ELF-1 (cell line): ENCODE data around the gene MPP2.
"Not testable (repeated sequence)": the region's sequence is repeated elsewhere in the genome, so short reads cannot be mapped to it uniquely, and the experiment has no call there.

Experiments
- DNase-seq: peaks from one replicate; pipeline ENCODE4 v3.0.0-alpha.2; 2016; ENCODE audit warnings: low read depth, low spot score

MPP2 gene

DNA sequence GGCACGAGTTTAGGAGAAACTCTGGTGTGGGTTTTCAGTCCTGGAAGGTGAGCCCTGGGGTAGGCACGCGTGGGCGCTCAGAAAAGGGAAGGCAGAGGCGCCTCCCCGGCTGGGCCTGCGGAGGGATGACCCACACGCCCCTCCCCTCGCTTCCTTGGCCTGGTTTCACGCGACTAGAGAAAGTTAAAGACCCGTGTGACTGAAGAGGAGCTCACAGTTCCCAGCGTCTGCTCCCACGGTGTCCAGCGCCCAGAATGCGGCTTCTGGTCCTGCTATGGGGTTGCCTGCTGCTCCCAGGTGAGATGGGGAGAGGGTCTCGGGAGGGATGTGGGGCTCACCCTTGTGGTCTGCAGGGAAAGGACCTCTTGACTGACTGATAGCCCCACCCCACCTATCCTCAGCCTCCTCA lies 60.4 kb downstream of the MPP2 start, which contains the start of gene CD300LG:
Gene CD300LG, plus strand, starts transcription at position 214 of the 409 bp plus-strand sequence. Its CDS starts 41 bp downstream, at position 255.
- peak; percentile 22 for DNase-seq

DNA sequence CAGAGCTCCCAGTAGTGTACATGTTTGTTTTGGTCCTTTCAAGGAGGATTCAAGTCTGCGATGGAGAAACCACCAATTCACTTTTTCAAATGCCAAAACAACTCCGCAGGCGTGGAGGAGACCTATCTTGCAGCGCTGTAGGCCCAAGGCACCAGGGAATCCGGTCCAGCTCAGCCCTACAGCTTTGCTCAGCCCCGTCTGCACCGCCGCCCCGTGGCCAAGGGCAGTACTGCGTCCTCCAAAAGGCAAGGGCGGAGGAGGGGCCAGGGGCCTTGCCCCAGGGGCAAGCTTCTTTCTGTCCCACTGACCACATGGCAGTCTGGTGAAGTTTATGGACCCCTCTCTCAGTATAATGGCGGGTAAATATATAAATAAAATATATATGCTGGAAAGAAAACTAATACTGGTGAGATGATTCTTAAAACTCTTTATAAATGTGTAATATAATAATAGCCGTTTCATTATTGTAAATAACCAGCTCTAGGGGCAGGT lies 61.1 kb downstream of the MPP2 start:
- peak; percentile 90 for DNase-seq

DNA sequence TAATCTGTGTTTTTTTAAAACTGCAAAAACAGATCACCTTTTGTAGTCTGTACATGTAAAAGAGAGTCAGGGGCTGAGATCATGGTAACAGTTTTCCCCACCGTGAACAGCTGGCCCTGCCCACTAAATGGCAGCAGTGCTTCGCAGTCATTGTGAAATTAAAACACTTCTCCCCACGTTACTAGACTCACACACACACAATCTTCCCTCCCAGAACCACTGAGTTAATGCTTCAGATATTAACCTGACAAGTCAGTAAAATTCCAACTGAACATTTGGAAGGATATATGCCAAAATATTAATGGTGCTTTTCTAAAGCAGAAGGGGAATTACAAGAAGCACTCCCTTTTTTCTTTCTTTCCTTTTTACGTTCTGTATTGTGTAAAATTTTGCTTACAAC lies 61.6 kb downstream of the MPP2 start:
- no peak for DNase-seq

DNA sequence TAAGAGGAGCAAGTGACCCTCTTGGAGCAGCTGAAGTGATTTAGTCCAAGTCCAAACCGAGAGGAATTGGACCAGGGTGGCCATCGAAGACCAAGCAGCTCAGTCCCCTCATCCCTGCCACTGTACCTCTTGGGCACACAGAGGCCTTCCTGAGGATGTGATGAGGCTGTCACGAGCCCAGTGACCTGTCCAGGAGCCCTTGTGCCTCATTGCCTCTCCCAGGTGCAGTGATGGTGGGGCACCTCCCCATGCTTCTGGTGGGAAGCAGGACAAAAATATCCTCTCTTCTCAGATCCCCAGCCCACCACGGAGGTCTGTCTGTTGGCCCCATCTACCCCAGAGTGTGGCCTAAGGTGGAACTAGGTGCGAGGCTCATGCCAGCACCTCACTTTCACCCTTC lies 63.1 kb downstream of the MPP2 start:
- no peak for DNase-seq

DNA sequence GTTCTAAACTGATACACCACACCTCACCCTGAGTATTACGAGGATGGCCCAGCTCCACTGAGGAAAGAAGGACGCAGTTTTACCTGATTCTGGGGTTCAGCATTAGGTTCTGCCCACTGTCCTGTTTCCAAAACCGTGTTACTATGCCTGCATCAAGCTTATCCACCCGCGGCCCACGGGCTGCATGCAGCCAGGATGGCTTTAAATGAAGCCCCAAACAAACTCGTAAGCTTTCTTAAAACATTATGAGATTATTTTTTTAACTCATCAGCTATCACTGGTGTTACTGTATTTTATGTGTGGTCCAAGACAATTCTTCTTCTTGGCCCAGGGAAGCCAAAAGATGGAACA lies 64.4 kb downstream of the MPP2 start:
- DNase-seq = no peak

DNA sequence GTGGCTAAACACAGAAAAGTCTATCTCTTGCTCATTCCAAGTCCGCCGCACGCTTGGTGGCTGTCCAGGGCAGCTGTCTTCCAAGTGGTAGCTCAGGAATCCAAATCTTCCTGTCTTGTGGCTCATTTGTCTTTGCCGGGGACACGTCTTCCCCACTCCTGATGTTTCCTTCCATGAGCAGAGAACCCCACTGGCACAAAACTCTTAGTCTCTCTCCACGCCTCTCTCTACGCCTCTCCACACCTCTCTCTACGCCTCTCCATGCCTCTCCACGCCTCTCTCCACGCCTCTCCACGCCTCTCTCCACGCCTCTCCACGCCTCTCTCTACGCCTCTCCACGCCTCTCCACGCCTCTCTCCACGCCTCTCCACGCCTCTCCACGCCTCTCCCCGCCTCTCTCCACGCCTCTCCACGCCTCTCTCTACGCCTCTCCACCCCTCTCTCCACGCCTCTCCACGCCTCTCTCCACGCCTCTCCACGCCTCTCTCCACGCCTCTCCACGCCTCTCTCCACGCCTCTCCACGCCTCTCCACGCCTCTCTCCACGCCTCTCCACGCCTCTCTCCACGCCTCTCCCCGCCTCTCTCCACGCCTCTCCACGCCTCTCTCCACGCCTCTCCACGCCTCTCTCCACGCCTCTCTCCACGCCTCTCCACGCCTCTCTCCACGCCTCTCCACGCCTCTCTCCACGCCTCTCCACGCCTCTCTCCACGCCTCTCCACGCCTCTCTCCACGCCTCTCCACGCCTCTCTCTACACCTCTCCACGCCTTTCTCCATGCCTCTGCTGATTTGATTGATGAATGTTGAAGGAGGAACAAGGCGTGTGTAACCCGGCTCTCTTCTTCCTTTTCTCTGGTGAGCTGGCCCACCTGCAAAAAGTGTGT lies 65.0 kb downstream of the MPP2 start:
- DNase-seq = not testable (repeated sequence)

DNA sequence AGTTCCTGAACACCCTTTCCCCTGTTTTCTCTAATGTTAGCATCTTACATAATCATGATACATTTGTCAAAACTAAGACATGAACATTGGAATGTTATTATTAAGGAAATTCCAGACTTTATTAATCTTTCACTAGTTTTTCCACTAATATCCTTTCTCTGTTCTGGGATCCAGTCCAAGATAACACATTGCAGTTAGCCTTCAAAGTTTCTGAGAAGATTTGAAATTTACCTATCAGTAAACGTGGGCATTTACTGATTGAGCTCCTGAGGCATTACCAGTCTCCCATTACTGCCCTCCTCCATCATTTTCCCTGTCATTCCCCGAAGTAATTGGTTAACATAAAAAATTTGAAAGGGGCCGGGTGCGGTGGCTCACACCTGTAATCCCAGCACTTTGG lies 66.1 kb downstream of the MPP2 start:
- DNase-seq = no peak

DNA sequence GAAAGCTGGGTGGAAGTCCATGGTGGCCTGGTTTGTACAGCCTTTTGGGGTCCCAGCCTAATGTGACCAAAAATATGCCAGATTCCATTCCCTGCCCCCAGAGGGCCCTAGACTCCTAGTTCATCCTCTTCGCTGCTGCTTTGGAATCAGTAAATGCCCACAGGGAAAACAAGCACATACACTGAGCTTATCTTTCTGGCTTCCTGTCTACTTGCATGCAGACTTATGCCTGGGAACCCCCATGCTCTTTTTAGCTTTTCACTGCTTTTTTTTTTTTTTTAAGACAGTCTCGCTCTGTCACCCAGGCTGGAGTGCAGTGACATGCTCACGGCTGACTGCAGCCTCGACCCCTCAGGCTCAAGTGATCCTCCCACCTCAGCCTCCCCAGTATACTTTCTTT lies 66.5 kb downstream of the MPP2 start:
- peak; percentile 27 for DNase-seq

DNA sequence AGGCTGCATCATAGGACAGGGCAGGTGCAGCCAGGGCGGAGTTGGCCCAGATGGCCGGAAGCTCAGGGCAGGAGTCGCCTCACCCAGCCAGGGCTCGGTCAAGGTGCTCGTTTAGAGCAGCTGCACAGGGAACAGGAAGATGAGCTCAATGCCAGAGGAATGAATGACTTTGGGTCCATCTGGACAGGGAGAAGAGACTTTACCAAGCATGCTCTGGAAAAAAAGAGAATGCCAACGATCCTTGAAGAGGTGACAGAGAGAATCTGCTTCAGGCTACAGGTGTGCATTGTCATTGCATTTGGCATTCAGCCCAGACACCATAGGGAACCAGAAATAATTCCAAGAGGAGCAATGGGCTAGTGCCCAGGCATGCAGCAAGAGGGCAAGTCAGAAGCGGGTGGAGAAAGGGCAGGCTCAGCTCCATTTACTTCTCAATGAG lies 67.6 kb downstream of the MPP2 start:
- DNase-seq = no peak

DNA sequence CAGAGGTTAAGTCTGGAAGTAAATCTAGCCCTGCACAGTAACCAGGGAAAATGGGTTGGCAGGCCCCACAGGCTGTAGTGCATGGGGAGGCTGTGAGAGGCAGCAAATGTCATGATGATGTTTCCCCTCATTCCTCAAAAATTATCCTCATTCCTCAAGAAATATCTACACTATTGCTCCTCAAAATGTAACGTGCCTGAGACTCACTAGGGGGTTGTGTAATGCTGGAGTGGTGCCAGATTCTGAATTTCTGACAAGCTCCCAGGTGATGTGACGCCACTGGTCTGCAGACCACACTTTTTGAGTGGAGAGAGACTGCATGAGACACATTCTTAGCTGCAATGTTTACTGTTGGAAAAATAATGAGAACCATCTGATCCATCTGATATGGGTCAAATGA lies 73.2 kb downstream of the MPP2 start:
- DNase-seq = no peak

DNA sequence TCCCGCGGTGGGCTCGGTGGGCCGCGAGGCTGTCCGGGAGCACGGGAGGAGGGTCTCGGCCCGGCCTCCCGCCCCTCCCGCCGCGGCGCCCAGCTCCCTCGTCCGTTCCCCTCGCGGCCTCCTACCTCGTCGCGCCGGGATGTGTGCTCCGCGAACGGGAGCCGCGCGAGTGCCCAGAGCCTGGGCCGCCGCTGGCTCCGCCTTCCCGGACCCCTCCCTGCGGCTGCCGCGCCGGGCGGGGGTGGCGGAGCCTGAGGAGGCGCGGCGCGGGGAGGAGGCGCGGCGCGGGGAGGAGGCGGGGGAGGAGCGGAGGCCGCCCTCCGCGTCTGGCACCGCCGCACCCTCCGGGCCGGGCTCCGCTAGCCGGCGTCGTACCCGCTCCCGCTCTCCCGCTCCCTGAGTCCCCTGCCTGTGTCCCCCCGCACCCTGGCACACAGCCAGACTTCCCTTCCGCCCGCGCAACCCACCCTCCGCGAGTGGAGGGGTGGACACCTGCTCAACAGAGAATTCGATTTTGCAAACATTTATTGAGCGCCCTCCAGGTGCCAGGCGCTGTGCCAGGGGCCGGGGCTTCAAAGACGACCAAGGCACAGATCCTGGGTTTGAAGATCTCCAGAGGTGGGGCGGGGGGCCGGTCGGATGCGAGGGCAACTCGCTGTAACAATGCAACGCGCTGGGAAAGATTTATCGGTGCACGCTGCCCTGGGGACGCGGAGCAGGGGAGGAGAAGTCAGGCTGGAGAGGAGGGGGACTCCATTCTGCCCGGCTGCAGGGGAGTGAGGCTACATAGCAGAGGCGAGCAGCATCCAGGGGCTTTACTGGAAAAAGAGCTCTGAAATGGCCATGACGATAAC lies 74.1 kb downstream of the MPP2 start, which contains the start of gene MPP3:
Gene MPP3, minus strand, starts transcription at position 171 of the 854 bp plus-strand sequence. CDS start 1,240 bp downstream, outside the sequence.
- peak; percentile 31 for DNase-seq

DNA sequence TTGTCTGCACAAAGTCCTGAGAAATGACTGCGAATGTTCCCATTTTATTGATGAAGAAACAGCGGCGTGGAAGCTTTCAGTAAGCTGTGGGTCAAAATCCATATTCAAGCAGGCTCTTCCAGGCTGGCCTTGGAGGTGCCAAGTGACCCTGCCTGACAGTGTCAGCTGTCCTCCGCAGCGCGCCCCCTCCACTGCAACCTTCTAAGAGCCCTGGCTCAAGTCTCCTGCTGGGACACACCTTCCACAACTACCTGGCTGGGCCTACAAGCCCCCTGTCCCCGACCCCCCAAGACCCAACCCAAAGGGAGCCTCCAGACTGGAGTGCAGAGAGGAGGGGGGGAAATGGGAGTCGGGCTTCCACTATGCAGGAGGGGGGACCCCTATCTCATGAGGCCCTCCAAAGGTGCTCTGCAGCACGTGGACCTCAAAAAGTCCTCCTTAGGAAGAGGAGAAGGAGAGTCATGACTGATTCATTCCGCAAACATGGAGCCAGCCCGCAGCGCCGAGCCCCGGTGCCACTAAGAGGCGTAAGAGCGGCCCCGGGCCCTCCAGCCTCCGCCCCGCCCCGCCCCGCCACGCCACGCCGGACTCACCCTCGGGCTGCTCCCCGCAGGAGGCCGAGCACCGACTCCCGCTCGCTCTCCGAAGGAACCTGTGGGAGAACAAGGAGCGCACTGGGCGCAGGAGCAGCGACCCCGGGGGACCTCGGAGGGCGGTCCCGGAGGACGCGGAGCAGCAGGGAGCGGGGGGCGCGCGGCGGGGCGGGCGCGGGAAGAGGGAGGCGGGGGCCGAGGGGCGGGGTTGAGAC lies 75.0 kb downstream of the MPP2 start:
- DNase-seq = peak; percentile 19

DNA sequence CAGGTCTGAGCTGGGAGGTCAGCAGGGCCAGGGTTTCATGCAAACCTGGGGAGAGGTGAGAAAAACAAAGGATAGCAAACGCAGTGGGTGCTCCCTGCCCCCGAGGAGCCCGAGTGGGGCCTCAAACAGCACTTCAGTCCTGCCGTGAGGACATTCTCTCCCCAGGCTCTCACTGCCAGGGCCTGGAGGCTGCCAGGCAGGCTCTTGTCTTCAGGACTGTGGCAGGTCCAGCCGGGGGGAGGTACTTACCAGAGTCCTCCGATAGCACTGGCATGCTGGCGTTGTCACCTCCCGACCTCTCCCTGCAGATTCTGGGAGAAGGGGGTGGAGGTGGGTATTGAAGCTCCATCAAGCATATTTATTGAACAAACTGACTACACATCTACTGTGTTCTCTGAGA lies 75.7 kb downstream of the MPP2 start:
- DNase-seq = peak; percentile 20

DNA sequence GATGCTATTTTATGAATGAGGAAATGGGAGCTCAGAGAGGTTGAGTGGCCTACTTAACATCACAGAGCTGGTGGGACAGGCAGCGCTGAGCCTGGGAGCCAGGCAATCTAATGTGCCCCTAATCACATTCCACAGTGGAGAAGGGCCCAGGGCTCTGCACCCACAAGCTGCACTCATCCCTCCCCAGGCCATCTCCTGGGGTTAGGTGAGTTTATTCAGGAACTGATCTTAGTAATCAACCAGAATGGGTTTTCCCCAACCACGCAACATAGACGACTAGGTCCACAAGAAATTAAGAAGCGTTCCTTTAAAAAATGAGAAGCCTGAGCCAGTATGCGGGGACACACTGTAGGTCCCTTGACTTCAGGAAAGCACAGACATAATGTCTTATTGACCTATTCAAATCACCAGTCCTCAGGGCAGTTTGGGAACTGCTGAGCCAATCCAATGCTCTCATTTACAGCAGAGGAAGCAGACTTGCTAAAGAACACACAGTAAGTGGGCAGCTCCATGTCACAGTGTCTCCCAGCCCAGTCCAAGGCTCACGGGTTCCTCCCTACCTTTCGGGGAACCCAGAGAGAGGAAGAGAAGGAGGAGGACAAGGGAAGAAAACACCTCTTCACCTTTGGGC lies 76.7 kb downstream of the MPP2 start:
- DNase-seq = no peak

DNA sequence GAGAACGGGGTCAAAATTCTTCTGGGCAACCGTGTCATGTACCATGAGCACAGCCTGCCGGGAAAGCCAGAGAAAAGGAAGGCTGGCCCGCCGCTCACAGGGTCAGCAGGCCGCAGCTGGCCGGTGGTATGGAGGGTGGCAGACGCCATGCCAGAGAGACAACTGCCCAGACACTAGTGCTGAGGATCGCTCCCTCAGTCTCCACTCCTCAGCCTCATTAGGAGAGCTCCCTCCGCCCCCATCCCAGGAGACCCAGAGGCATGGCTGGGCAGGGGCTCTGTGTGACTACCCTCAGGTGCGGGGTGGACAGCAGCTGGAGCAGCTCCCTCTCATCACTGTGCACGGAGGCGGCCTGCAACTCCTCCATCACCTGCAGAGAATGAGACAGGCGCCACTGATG lies 77.6 kb downstream of the MPP2 start:
- DNase-seq = no peak

DNA sequence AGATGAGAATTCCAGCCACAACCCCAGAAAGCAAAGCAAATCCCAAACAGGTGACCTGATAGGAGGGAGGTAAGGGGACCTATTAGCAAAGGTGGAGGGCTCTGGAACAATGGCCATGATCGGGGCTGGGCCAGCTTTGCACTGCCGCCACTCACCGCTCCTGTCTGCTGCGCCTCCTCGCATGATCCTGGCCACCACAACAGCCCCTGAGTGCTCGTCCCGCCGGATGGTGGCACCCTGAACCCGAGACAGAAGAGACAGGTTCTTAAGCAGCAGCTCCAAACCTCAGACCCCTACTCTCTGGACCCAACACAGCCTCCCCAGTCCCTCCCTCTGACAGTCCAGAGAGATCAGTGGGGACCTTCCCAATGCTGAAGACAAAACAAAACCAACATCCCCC lies 79.7 kb downstream of the MPP2 start:
- no peak for DNase-seq

DNA sequence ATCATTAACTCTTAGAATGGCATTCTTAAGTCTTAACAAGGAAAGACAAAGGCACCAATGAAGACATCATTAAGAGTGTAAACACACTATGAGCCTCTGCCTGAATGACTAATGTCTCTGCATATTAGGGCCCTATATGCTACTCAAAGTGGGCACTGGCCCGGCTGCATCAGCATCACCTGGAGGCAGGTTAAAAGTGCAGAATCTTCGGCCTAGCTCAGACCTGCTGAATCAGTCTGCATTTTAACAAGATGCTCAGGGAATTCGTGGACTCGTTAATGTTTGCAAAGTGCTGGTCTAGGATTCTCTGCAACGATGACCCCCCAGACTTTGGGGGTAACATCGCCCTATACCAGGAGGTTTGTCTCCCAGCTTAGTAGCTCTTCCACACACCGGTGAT lies 81.1 kb downstream of the MPP2 start:
- DNase-seq = no peak

DNA sequence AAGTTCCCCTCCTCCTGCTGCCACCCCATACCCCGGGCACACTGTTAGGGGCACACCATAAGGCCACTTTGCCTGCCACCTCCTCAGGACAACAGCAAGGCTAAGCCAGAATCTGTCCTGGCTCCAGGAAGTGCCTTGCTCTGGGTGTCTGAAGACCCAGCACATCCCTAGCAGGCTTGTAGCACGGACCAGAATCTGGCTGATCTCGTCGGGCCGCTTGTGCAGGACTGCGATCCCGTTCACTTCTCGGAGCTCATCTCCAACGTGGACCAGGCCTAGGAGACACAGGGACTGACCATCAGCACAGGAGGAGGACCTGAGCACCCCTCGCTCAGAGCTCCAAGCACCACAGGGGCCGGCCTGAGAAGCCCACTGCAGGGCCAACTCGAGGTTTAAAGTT lies 81.8 kb downstream of the MPP2 start:
- no peak for DNase-seq
